NCI-H460 (cell line): ENCODE results near the gene RASD1. TPM values are rescaled to one million over a fixed set of nuclear protein-coding genes. Genes with fewer than 3 reads are reported as not detected.

Experiments used
- DNase-seq: peaks from one replicate; pipeline ENCODE4 v3.0.0-alpha.2; 2016; ENCODE audit warnings: low read depth; ENCODE audit errors: extremely low read depth
- total RNA-seq: library from RNA; depleted of rRNA; stranded (reverse); fragments of >200 nt; shearing (Covaris generic); gene quantifications from 2 replicates; pipeline ENCODE4 v1.2.3, GENCODE V29; 2014

RASD1 gene
- total RNA-seq, 1 experiment from 2014 or later: 0.94 TPM

- DNase-seq: no peak
Measured at GRCh38 chr17:17511881-17512858, 16.0 kb upstream of the RASD1 start.

GRCh38 chr17:17511293-17511741 is 15.1 kb upstream of the RASD1 start:
- DNase-seq: no peak

GRCh38 chr17:17510456-17511292 is 14.5 kb upstream of the RASD1 start:
- DNase-seq: no peak

- DNase-seq: no peak
Measured at GRCh38 chr17:17509601-17510425, 13.6 kb upstream of the RASD1 start.

GRCh38 chr17:17508646-17509591 is 12.7 kb upstream of the RASD1 start:
- DNase-seq: no peak

GRCh38 chr17:17508019-17508535 is 11.9 kb upstream of the RASD1 start:
- DNase-seq: no peak

DNA sequence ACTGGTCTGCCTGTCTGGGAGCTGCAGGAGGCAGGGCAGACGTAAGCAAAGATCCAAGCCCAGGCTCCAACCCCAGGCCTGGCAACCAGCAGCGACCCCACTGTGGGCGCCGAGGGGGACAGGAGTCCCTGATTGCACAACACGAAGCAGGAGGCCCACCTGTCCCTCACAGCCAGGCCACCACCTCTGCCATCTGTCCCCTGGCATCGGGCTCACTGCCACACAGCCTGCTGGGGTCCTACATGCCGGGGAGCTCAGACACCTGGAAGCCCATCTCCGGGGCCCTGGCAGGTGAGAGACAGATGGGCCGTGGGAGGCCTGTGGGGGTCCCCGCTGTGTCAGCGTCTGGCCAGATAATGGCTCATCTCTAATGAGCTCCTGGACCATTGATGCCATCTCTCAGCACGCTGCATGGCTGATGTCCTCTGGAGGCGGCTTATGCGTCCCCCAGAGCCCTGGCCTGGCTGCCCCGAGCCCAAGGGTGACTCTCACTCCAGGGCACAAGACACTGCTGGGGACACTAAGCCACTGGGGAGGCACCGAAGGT is 11.3 kb upstream of the RASD1 start:
- DNase-seq: no peak

DNA sequence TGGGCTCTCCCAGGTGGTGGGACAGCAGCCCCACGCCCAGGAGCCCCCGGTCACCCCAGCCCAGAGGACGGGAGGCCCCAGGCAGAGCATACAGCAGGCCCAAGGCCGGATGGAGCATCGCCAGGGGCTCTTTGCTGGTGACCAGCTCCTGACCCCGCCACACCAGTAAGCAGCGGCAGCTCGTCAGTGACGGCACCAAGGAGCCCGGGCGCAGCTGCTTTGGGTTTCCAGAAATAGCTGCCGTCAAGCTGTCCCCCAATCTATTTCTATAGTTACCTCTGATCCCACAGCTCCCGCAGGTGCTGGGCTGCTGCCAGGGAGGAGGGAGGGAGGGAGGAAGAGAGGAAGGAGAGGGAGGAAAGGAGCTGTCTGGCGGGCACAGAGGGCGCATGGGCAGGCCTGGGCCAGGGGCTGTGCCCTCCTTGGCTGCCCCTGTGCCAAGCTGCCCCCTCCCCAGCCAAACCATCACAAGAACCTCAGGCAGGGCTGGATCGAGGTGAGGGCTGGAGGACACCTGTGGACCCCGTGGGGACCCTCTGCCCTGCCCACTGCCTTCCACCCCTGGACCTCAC is 10.8 kb upstream of the RASD1 start:
- DNase-seq: no peak

GRCh38 chr17:17506181-17506741 is 10.1 kb upstream of the RASD1 start:
- no peak for DNase-seq

DNA sequence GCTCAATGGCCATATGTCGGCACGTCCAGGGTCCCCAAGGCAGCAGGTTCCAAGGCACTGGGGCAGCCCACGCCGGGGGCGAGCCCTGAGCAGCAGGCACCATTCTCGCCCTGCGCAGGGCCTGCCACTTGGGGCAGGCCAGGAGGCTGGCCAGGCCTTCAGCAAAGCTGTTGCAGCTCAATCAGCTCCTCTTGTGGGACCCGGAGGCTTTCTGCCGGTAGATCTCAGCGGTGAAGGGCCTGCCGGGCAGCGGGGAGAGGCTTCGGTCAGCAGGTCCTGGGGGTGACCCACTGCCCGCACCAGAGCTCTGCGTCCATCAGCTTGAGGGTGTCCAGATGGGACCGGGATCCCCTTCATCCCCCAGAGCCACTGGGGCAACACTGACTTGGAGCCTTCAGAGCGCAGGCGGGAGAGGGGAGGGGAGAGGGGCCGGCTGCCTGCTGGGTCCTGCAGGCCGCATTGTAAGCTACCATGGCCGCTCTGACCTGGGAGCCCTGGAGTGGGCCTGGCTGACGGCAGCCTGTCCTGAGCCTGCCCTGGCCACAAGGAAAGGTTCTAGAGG is 9.5 kb upstream of the RASD1 start:
- no peak for DNase-seq

- no peak for DNase-seq
Measured at GRCh38 chr17:17505151-17505550, 9.0 kb upstream of the RASD1 start.

DNA sequence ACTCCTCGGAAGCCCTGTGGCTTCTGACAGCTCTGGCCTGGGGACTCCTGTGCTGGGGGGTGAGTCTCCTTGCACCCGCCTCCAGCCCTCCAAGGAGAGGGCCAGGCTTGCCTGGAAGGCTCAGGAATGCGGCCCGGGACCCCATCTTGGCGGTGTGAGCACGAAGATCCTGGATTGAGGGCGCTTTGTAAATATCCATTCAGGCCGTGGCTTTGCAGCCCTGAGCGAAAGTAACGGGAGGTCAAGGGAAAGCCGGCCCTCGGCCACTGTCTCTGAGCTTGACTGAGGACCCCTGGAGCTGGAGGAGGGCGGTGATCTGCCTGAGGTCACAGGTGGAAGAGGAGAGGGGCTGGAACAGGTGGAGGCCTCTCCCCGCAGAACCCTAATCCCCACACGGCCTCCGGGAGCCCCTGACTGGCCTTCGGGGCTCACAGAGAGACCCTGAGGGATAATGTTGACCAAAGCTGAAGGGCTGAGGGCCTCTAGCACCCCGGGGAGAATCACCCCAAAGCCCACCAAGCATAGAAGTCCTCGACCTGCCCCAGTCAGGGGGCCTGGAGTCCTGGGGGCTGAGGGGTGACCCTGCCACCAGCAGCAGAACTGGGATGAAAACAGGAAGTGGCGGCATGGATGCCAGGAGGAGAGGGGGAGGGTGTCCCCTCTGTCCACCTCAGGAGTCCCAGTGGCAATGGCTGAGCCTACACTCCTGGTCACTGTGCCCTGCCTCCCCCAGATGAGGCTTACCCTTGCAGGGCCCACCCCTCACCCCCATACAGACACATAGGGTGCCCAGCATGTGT is 8.3 kb upstream of the RASD1 start:
- DNase-seq: no peak

DNA sequence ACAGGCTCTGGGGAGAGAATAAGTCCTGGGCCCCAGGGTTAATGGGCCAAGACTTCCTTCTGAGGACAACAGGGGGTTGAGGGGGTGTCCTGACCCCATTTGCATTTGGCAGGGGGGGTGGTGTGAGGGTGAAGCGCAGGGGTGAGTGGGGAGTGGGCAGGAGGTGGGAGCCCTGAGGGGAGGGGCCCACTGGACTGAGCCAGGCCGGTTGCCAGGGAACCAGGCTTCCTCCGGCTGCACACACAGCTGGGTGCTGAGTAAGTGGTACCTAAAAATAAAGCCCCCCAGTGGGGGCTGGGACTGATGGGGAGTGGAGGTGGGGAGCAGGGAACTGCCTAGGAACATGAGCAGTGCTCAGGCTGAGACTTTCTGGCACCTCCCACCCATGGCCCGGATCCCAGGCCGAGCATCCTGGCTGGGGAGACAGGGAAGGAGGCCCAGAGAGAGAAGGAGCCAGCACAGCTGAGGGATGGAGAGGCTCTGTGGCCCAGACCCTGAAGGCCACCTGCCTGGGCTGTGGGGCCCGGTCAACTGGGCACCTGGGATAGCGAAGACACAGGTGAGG is 7.5 kb upstream of the RASD1 start:
- DNase-seq: no peak

GRCh38 chr17:17502741-17503565 is 6.8 kb upstream of the RASD1 start:
- DNase-seq: no peak

DNA sequence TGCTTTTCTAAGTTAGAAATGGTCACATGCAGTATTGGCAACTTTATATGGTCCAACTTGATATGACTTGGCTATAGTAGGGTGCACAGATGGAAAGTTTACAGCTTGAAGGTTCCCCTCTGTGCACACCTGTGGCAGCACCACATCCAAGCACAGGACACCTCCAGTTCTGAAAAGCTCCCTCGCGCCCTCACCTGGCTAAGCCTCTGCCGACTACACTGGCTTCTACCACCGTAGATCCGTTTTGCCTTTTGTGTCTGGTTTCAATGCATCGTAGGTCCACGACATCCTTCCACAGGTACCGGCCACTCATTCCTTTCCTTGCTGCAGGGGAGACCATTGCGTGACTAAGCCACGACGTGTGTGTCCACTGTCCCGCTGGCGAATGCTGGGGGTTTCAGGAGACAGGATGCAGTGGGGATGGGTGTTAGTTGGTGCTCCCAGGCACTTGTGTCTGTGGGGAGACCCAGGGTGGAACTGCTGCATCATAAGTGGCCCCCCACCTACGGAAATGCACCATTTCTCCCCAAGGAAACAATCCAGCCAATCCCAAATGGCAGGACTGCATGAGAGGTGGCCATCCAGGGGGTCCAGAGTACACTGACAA is 4.9 kb upstream of the RASD1 start:
- no peak for DNase-seq
